HG03469 (cell line): ENCODE measurements around the gene FLOT2.
"Not testable (repeated sequence)": the region's sequence is repeated elsewhere in the genome, so short reads cannot be mapped to it uniquely, and the experiment has no call there.

Experiments
- ATAC-seq: cut with Tn5 transposase; IDR thresholded peaks from one replicate; pipeline ENCODE4 v1.9.1; 2021; ENCODE audit warnings: mild to moderate bottlenecking, moderate library complexity, moderate number of reproducible peaks; ENCODE audit not compliant: unreplicated experiment

Gene FLOT2

GRCh38 chr17:28917029-28917428, 19.5 kb upstream of the FLOT2 start:
- no peak for ATAC-seq

- no peak for ATAC-seq
Measured at GRCh38 chr17:28916302-28916934, 18.9 kb upstream of the FLOT2 start.

DNA sequence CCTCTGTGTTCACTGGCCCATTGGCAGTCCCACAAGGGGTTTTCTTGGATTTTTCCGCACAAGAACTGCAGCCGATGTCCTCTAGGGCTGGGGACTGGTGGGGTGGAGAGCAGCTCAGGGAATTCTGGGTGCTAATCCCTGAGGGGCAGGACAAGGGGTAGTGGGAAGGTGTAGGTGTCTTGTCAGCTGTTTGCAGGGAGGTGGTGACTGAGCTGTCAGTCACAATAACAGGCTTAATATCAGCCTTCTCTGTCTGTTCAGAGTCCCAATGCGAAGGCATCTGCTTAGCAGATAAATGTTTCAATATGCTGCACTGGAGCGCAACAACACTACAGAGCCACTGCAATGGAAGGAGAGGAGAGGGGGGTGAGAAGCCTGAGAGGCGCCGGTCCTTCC, 15.4 kb upstream of the FLOT2 start:
- ATAC-seq: no peak

DNA sequence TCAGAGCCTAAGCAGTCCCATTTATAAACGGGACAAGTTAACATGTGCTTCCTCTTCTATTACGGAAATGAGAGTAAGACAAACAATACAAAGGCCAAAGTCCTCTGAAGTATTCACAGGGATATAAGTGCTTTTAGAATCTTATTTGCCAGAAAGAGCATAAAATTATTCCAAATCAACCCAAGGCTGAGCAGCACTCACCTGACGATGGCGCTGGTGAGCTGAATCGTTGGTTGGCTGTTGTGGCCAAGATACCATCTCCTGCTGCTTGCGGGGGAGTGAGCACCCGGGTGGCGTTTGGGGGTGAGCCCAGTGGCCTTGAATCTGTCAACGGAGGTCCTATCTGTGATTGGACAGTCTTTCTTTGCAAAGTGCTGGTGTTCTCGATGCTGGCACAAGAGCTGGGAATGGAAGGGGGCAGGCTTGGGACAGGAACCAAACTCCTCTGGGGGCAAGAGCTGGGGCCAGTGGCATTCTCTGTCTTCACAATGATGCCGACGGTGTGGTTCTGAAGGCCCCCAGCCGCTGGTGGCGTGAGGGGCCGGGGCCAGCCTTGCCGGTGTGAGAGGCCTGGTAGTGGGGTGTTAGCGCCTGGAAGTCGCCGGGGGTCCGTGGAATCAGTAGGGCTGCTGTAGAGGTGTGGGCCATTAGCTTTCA, 14.9 kb upstream of the FLOT2 start:
- ATAC-seq: no peak

DNA sequence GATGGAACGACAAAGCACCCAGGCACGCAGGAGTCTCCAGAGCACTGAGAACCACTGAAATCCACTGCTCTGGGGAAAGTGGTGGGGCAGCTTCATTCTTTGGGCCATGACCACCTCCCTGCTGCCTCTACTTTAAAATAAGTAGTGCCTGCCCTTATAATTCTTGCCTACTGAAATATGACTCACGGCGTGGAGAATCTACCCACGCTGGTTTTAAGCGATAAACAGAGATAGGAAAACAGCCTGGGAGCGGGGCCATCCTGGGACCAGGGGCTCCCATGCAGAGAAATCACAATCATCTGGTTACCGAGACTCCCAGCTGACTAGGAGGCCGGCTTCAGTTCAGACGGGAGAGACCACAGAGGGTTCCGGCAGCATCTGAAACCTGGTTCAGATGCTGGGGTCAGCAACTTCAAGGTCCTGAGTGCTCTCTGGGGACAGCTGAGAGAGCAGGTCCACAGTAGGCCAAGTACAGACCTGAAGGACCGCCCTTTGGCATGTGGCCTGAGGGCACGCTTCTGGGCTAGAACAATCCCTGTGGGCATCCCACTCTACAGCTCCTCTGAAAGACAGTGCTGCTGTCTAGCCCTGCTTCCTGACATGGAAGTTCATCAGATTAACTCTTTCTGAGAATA, 14.0 kb upstream of the FLOT2 start:
- no peak for ATAC-seq

DNA sequence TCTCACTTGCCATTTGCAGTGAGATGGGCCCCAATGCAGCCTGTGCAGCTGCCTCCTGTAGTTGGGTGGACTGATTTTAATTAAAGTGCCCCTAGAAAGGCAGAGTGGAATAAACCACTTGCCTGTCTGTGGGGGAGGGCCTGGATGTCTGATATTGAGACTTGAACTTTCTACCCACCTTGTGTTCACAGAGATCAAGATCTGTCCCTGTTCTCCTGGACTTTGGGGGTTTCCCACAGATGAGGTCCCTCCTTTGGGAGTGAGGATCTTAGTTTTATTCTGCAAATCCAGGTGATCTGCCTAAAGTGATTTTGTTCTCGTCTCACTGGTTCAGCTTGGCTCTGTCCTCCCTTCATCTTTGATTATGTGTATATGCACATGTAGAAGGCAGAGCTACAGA, 13.0 kb upstream of the FLOT2 start:
- ATAC-seq: no peak

DNA sequence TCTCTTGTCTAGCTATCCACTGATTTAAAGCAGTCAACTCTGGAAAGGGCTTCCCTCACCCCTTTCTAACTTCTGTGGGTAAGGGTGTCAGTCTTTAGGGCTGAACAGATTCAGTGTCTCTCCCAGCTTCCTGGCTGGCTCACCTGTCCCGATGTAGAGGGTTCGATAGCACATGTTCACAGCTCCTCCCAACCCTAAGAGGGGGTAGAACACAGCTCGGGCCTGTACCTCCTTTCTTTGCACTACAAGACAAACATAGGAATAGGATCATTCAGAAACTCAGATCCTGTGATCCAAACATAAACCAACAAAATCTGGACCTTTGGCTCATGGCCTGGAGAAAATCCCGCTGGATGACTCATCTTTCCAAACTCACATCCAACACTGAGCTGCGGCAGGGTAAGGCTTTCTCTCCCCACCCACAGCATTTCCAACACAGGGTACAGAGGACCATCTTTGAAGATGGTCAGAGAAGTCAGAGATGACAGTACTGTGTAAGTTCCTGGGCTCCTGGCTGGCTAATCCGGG, 11.2 kb upstream of the FLOT2 start:
- no peak for ATAC-seq

DNA sequence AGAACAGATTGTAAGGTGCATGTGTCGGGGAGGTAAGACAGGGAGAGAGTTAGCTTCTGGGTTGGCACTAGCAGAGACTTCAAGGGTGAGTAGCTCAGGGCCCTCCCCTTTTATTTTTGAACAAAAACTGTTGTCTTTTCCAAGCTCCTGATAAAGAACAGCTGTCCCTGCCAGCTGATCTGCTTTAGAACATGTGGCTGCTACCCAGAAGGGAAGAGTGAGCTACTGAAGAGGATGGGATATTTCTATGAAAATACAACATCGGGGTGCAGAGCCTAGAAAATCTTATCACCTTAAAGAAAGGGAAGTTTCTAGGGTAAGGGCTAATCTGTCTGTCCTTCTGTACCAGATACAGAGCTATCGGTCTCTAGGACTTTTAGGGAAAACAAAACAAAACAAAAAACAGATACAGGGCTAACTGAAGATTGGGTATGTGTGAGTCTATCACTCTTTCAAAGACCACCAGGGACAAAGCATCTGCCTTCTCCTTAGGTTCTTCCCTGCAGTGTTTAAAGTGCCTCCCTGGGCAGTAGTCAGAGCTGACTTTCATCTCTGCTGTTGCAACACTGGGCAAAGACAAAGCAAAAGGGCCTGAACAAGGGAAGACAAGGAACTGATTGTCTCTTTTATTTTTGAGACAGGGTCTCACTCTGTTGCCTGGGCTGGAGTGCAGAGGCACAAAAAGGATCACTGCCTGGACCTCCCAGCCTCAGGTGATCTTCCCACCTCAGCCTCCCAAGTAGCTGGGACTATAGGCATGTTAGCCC, 10.4 kb upstream of the FLOT2 start:
- ATAC-seq: no peak

DNA sequence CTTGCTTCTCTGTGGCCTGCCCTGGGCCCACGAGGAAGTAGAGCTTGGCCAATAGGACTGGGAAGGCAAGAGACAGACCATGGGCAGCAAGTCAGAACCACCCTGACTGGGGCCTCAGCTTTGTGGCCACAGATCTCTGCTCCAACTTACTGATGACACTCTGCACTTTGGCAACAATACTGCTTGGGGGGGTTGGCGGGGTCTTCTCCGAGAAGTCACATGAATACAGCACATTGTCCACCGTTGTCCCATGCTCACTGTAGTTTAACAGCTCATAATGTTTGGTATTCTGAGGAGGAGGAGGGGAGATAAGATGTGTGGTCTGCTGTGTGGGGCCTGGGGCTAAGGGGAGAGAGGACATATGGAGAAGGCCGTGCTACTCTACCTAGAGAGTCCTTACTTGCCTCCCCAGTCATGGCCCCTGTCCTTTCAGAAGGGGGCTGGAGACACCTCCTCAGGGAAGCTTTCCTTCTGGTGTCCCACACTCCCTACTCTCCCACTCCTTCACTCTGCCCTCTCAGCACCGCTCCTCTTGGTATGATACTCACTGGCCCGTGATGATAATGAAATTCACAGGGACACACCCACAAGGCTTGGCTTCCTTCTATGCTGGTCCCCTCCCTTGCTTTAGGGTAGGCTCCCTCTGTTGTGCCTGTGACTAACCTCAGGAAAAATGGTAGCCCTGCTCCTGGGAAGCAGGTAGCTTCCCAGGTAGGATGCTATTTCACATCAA, 9.3 kb upstream of the FLOT2 start:
- ATAC-seq: no peak

DNA sequence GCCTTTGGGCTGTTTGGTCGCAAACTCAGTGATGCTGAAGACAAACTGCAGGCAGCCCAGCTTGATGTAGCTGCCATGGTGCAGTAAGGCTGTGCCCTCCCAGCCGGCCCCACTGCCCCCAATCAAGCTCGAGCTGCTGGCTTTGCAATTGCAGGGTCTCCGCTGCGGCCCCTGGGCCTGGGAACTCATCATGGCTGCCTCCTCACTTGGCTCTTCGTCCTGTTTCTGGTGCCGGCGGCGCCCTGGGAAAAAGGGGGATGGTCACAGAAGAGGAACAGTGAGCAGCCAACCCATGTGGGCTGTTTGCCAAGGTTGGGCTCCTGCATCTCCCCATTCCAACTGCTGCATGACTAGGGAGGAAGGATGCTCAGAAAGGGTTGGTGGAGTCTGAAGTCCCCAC, 8.7 kb upstream of the FLOT2 start:
- ATAC-seq: no peak

DNA sequence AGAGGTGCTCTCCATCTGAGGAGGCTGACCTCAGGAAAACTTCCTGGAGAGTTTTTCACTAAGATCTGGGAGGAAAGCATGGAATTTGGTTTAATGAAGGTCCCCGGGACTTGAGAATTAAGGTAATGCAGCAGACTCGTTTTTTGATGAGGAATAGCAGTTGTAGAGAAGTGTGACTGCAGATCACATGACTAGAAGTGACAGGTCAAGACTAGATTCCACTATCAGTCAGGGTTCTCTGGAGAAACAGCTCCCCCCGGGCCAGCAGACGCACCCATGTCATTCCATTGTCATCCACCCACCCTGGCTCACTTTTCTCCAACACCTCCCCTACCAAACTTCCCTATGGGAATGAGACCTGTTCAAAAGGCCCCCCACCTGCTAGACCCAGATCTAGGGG, 7.3 kb upstream of the FLOT2 start:
- ATAC-seq: no peak

GRCh38 chr17:28903546-28903841, 6.0 kb upstream of the FLOT2 start:
- ATAC-seq: not testable (repeated sequence)

DNA sequence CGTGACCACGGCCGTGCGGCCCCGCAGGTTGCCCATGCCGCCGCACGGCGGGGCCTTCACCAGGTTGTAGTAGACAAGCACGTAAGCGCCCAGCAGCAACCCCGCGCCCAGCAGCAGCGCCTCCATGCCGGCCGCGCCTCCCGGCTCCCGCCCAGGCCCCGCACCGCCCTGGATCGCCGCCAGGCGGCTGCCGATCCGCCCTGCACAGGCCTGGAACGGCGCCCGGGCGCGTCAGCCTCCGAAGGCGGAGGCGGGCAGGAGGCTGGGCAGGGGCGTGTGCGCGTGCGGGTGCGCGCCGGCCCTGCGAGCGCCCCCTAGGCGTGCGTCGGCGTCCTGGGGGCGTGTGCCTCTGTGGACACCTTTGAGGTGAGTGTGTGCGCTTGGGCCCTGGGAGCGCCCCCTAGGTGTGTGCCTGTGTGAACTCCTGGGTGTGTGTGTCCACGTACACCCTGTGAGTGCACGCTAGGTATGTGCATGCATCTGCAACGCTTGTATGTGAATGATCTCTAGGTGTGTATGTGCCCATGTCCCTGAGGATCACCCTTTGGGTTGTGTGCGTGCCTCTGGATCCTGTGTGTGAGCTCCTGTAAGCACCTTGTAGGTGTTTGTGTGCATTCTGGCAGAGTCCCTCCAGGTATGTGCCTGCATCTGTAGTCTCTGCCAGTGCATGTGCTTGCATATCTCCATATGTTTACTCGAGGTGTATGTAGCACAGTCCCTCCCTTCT, 5.4 kb upstream of the FLOT2 start, which contains the start of gene DHRS13:
Gene DHRS13 (minus strand): TSS at position 261 of the 727 bp plus-strand sequence. CDS start 135 bp downstream, at position 126.
- peak; percentile 70 for ATAC-seq

- ATAC-seq: peak; percentile 14
Measured at GRCh38 chr17:28901866-28902818, 4.6 kb upstream of the FLOT2 start.

DNA sequence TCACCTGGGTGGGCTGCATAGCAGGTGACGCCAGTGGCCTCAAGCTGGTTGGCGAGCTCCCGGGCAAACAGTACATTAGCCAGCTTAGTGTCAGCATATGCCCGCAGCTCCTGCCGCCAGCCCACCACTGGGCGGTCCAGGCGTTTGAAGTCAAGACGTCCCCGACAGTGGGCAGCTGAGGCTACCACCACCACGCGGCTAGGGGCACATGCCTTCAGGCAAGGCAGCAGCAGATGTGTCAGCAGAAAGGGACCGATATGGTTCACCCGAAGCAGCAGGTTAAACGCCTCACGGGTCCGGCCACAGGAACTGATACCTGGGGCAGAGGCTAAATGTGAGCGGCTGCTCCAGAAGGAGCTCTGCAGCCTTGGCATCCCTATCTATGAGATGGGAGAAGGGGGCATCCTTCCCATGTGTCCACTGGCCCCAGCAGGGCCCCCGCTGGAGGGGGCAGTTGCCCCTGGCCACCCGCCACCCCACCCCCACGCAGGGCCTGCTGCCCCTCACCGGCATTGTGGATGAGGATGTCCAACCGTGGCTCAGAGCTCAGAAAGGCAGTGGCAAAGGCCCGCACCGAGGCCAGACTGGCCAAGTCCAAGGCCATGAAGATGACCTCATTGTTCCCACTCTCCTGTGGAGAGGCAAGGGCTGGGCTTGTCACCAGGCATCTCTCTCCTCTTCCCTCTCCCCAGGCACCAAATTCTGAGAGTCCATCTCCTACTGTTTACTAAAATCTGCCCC, 3.6 kb upstream of the FLOT2 start:
- ATAC-seq: no peak

DNA sequence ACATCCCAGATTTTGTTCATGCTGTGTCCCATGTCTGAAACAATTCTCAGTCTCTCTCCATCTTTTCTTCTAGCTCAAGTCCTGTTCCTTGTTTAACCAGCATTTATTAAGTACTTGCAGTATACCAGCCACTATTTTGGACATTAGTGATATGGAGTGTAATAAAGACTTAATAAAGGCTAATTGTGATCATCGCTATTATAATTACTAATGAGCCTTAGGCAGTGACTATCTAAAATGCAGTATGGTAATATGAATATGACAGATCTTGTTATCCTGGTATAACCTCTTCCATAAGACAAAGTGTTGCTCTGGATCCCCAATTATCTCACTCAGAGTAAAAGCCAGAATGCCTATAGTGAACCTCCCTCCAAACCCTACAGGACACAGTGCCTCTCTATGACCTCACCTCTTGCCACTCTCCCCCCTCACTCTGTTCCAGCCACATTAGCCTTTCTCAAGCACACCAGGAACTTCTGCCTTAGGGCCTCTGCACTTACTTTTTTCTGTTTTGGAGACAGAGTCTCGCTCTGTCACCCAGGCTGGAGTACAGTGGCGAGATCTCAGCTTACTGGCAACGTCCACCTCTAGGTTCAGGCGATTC, 1.8 kb upstream of the FLOT2 start:
- ATAC-seq: no peak

GRCh38 chr17:28898527-28898955, 1.0 kb upstream of the FLOT2 start:
- ATAC-seq: no peak
